Psoas muscle (tissue), 8 donors: ENCODE data around the gene ABCD1. TPM values are rescaled to one million over a fixed set of nuclear protein-coding genes. Genes with fewer than 3 reads are reported as not detected.

ENCODE experiments used
- ATAC-seq, 4 donors: fragments of 200-7000 bp; cut with Tn5 transposase; one replicate each; pipeline ENCODE4 v1.9.1; 2020; ENCODE audit warnings: moderate library complexity in 3 of 4, mild to moderate bottlenecking in 2 of 4
- DNase-seq, 2 donors: peaks; one replicate each; pipeline ENCODE4 v3.0.0-alpha.2; 2020
- H3K27ac ChIP-seq: fragments of 200-600 bp; one replicate; pipeline ENCODE4 v1.8.0; 2022
- H3K27me3 ChIP-seq, 3 donors: fragments of 200-600 bp in 1 of 3; one replicate each; pipeline versions ENCODE4 v1.6.1 to v1.8.0; 2013 to 2022; ENCODE audit warnings: low read length in 2 of 3, mild to moderate bottlenecking in 2 of 3, moderate library complexity in 1 of 3; ENCODE audit not compliant: insufficient read depth in 3 of 3
- H3K36me3 ChIP-seq, 2 donors: fragments of 200-600 bp in 1 of 2; one replicate each; pipeline versions ENCODE4 v1.6.1 to v1.8.0; 2013 to 2022; ENCODE audit warnings: low read depth in 1 of 2, mild to moderate bottlenecking in 1 of 2, moderate library complexity in 1 of 2; ENCODE audit not compliant: insufficient read depth in 1 of 2
- H3K4me1 ChIP-seq: fragments of 200-600 bp; one replicate; pipeline ENCODE4 v1.8.0; 2022
- H3K4me3 ChIP-seq: fragments of 200-600 bp; one replicate; pipeline ENCODE4 v1.8.0; 2022; ENCODE audit warnings: mild to moderate bottlenecking
- H3K9me3 ChIP-seq: fragments of 200-600 bp; one replicate; pipeline ENCODE4 v1.8.0; 2022
- CTCF ChIP-seq: fragments of 200-600 bp; IDR thresholded peaks from one replicate; pipeline ENCODE4 v1.8.0; 2022; ENCODE audit warnings: antibody characterized with exemption
- WGBS, 3 donors: extraction: QIAGEN DNeasy Blood & Tissue Kit; methylation state at CpG; one replicate each; pipeline versions ENCODE4 v1.1.6 to v1.1.7; 2013; 5-methylcytosine and 5-hydroxymethylcytosine counted together
- intact Hi-C, 2 donors: fragments of 100-400 bp; cut with DNase I; formaldehyde crosslinking; loops; one replicate each; pipeline versions ENCODE4 v1.11.0 to v1.14.2; 2022
- polyA plus RNA-seq, 3 donors: library from polyadenylated mRNA; stranded (reverse); fragments of 200-250 nt; gene quantifications; one replicate each; pipeline ENCODE4 v1.2.3, GENCODE V29; 2013
- total RNA-seq, 4 donors: library from RNA; stranded (reverse); fragmentation: NEBNext Ultra II Directional in 2 of 4; extraction: Animal tissue kit (Norgen Biotek cat#: 25700) in 2 of 4; gene quantifications; one replicate each; pipeline versions ENCODE4 v1.2.1 to v1.2.4, GENCODE V29; 2021 to 2023
- donor health status: healthy with polysubstance abuse.
- donor health status: DM: no; HTN: no; CAD: no; lungs with moderate emphysema.
- donor health status: Bipolar disorder and iron deficiency.
- donor health status: healthy.
- donor health status: DM: yes; HTN: yes; CAD: no.
- donor health status: DM: no; HTN: no; CAD: no.
- donor health status: DM: no; HTN: no; CAD: no.
- donor health status: DM: yes; HTN: yes; CAD: no.

The ABCD1 gene
- total and polyA plus RNA-seq, 7 donors = 11.7 to 36.0 (median 20.8) TPM

GRCh38 chrX:153776611-153777045, 52.0 kb downstream of the ABCD1 start:
- TF ChIP-seq CTCF = no peak
- ATAC-seq = no peak
- Histone ChIP-seq H3K27ac (no peak overlapping the region), H3K36me3 (no peaks in the 10 kb centered on the region), H3K9me3 (no peaks in the 10 kb centered on the region), H3K27me3 (no peaks in the 10 kb centered on the region), H3K4me3 (no peak overlapping the region), H3K4me1 (no peaks in the 10 kb centered on the region)
- WGBS, 3 donors = 79 to 82% (median 80%) methylated on average over 1 to 9 of the region's 22 CpGs
- intact Hi-C loops = no loop called here
- DNase-seq = peak in 1 of 2 donors; percentile 12

- H3K36me3 ChIP-seq = no peaks in the 10 kb centered on the region
- no peaks in the 10 kb centered on the region for H3K27me3 ChIP-seq
- no peaks in the 10 kb centered on the region for H3K9me3 ChIP-seq
- no peak overlapping the region for H3K4me3 ChIP-seq
- ATAC-seq (no peak), DNase-seq (peak; percentile 10 to 40)
- no peak overlapping the region for H3K27ac ChIP-seq
- intact Hi-C loops = no loop called here
- TF ChIP-seq CTCF = no peak
- H3K4me1 ChIP-seq = no peaks in the 10 kb centered on the region
- WGBS, 3 donors = 83 to 86% (median 85%) methylated on average over 23 to 34 of the region's 34 CpGs
These were observed 52.8 kb downstream of the ABCD1 start for GRCh38 chrX:153777261-153778090.

GRCh38 chrX:153778181-153778580, 53.5 kb downstream of the ABCD1 start:
- Histone ChIP-seq H3K27me3 (no peaks in the 10 kb centered on the region), H3K4me1 (no peaks in the 10 kb centered on the region), H3K36me3 (peaks cover 0 to 2% of the 10 kb centered on the region in 2 donors), H3K27ac (no peak overlapping the region), H3K4me3 (no peak overlapping the region), H3K9me3 (no peaks in the 10 kb centered on the region)
- intact Hi-C loops = no loop called here
- ATAC-seq (no peak), DNase-seq (peak in 1 of 2 donors; percentile 43)
- no peak for TF ChIP-seq CTCF
- WGBS, 3 donors = 60 to 73% (median 68%) methylated on average over 12 to 17 of the region's 17 CpGs

- peak; percentile 30 for TF ChIP-seq CTCF
- Histone ChIP-seq H3K4me3 (no peak overlapping the region), H3K27me3 (no peaks in the 10 kb centered on the region), H3K36me3 (peaks cover 0 to 2% of the 10 kb centered on the region in 2 donors), H3K9me3 (no peaks in the 10 kb centered on the region), H3K4me1 (no peaks in the 10 kb centered on the region), H3K27ac (no peak overlapping the region)
- intact Hi-C loops = no loop called here
- peak in 3 of 4 donors; percentile 21 to 36 (median 24) for ATAC-seq
- 52 to 74% methylated on average over 16 of the region's 16 CpGs; no CpG with 5 or more reads in 1 of the 3 donors for WGBS, 3 donors
- peak; percentile 21 to 68 for DNase-seq
These were observed 54.0 kb downstream of the ABCD1 start for GRCh38 chrX:153778684-153779101.
